ENCODE measurements around the gene TBR1. TPM values are rescaled to one million over a fixed set of nuclear protein-coding genes. Genes with fewer than 3 reads are reported as not detected.

Gene TBR1
- not detected for total RNA-seq
- polyA plus RNA-seq: not detected

GRCh38 chr2:161415987-161416707 lies at the start of gene TBR1:
TBR1 (plus strand) TSS chr2:161416297; CDS start chr2:161416411, 114 bp downstream.
- Histone ChIP-seq H3K27me3 (ENCODE audit: insufficient read depth, low read length, poor library complexity, severe bottlenecking) (peaks cover 56% of the 10 kb centered on the region), H3K36me3 (ENCODE audit: insufficient read depth, low read length) (no peaks in the 10 kb centered on the region), H3K4me3 (ENCODE audit: low read length) (peak within 1 kb of the TSS; percentile 30), H3K4me1 (ENCODE audit: insufficient read depth, low read length) (peaks cover 27% of the 10 kb centered on the region), H3K27ac (ENCODE audit: low read depth, low read length) (no peak within 1 kb of the TSS), H3K9me3 (ENCODE audit: low read length) (no peaks in the 10 kb centered on the region)
- peaks cover 0 to 7% (median 5%) of the 10 kb centered on the region in 3 donors for H3K36me3 Mint-ChIP-seq
- H3K4me3 Mint-ChIP-seq: peak within 1 kb of the TSS; percentile 34 to 83 (median 69)
- peaks cover 0 to 4% (median 0%) of the 10 kb centered on the region in 5 donors for H3K9me3 Mint-ChIP-seq
- H3K4me1 Mint-ChIP-seq: peaks cover 36 to 55% (median 53%) of the 10 kb centered on the region in 3 donors
- POLR2A ChIA-PET: interaction anchor here (0.6 kb wide), 1 partner anchor 73 kb away, joined by 3 read pairs; no protein-coding TSS in a partner anchor
- no peak for DNase-seq
- CTCF ChIA-PET: interaction anchor here (1.2 kb wide), 1 partner anchor 17 kb away, joined by 4 read pairs; no protein-coding TSS in a partner anchor
- peak within 1 kb of the TSS in 3 of 8 donors; percentile 17 to 64 (median 33) for H3K27ac Mint-ChIP-seq
- H3K27me3 Mint-ChIP-seq: peaks cover 59 to 72% of the 10 kb centered on the region in 2 donors

- no peaks in the 10 kb centered on the region for H3K27me3 ChIP-seq (ENCODE audit: insufficient read depth, low read length, poor library complexity, severe bottlenecking)
- no peaks in the 10 kb centered on the region for H3K9me3 ChIP-seq (ENCODE audit: low read length)
- H3K4me3 Mint-ChIP-seq: no peak overlapping the region
- H3K27ac Mint-ChIP-seq: peak overlapping the region in 1 of 8 donors; percentile 19
- H3K27ac ChIP-seq (ENCODE audit: low read depth, low read length): no peak overlapping the region
- POLR2A ChIA-PET: no interaction called here
- no peak overlapping the region for H3K4me3 ChIP-seq (ENCODE audit: low read length)
- H3K27me3 Mint-ChIP-seq: no peaks in the 10 kb centered on the region
- peaks cover 9% of the 10 kb centered on the region for H3K36me3 ChIP-seq (ENCODE audit: insufficient read depth, low read length)
- no peaks in the 10 kb centered on the region for H3K4me1 ChIP-seq (ENCODE audit: insufficient read depth, low read length)
- CTCF ChIA-PET: no interaction called here
- peaks cover 5 to 10% (median 10%) of the 10 kb centered on the region in 3 donors for H3K4me1 Mint-ChIP-seq
- peaks cover 4 to 9% (median 4%) of the 10 kb centered on the region in 5 donors for H3K9me3 Mint-ChIP-seq
- H3K36me3 Mint-ChIP-seq: peaks cover 23 to 46% (median 29%) of the 10 kb centered on the region in 3 donors
- no peak for DNase-seq
These were observed 48.4 kb upstream of the TBR1 start for GRCh38 chr2:161367675-161368074.

- Histone ChIP-seq H3K27me3 (ENCODE audit: insufficient read depth, low read length, poor library complexity, severe bottlenecking) (no peaks in the 10 kb centered on the region), H3K4me3 (ENCODE audit: low read length) (no peak overlapping the region), H3K4me1 (ENCODE audit: insufficient read depth, low read length) (no peaks in the 10 kb centered on the region), H3K36me3 (ENCODE audit: insufficient read depth, low read length) (peaks cover 9% of the 10 kb centered on the region), H3K27ac (ENCODE audit: low read depth, low read length) (no peak overlapping the region), H3K9me3 (ENCODE audit: low read length) (no peaks in the 10 kb centered on the region)
- Mint-ChIP-seq H3K27me3 (no peaks in the 10 kb centered on the region), H3K9me3 (no peaks in the 10 kb centered on the region), H3K27ac (no peak overlapping the region), H3K4me3 (no peak overlapping the region), H3K36me3 (peaks cover 17 to 44% (median 20%) of the 10 kb centered on the region in 3 donors), H3K4me1 (peaks cover 5 to 10% (median 10%) of the 10 kb centered on the region in 3 donors)
- ChIA-PET CTCF (no interaction called here), POLR2A (no interaction called here)
- DNase-seq: no peak
These were observed 46.8 kb upstream of the TBR1 start for GRCh38 chr2:161369311-161369710.

GRCh38 chr2:161370981-161371380 lies 45.1 kb upstream of the TBR1 start:
- H3K9me3 Mint-ChIP-seq: no peaks in the 10 kb centered on the region
- Histone ChIP-seq H3K27me3 (ENCODE audit: insufficient read depth, low read length, poor library complexity, severe bottlenecking) (no peaks in the 10 kb centered on the region), H3K4me1 (ENCODE audit: insufficient read depth, low read length) (no peaks in the 10 kb centered on the region), H3K27ac (ENCODE audit: low read depth, low read length) (no peak overlapping the region), H3K9me3 (ENCODE audit: low read length) (no peaks in the 10 kb centered on the region), H3K4me3 (ENCODE audit: low read length) (no peak overlapping the region), H3K36me3 (ENCODE audit: insufficient read depth, low read length) (peaks cover 9% of the 10 kb centered on the region)
- DNase-seq: no peak
- peaks cover 17 to 47% (median 20%) of the 10 kb centered on the region in 3 donors for H3K36me3 Mint-ChIP-seq
- no peak overlapping the region for H3K27ac Mint-ChIP-seq
- H3K27me3 Mint-ChIP-seq: no peaks in the 10 kb centered on the region
- CTCF ChIA-PET: no interaction called here
- H3K4me3 Mint-ChIP-seq: no peak overlapping the region
- POLR2A ChIA-PET: no interaction called here
- H3K4me1 Mint-ChIP-seq: peaks cover 0 to 5% (median 2%) of the 10 kb centered on the region in 3 donors

- no peaks in the 10 kb centered on the region for H3K9me3 Mint-ChIP-seq
- H3K9me3 ChIP-seq (ENCODE audit: low read length): no peaks in the 10 kb centered on the region
- H3K36me3 ChIP-seq (ENCODE audit: insufficient read depth, low read length): peaks cover 9% of the 10 kb centered on the region
- H3K4me3 Mint-ChIP-seq: no peak overlapping the region
- H3K4me1 ChIP-seq (ENCODE audit: insufficient read depth, low read length): no peaks in the 10 kb centered on the region
- no peak for DNase-seq
- no peaks in the 10 kb centered on the region for H3K27me3 ChIP-seq (ENCODE audit: insufficient read depth, low read length, poor library complexity, severe bottlenecking)
- peaks cover 19 to 46% (median 20%) of the 10 kb centered on the region in 3 donors for H3K36me3 Mint-ChIP-seq
- H3K4me1 Mint-ChIP-seq: peaks cover 0 to under 1% (median 0%) of the 10 kb centered on the region in 3 donors
- CTCF ChIA-PET: no interaction called here
- no peak overlapping the region for H3K27ac ChIP-seq (ENCODE audit: low read depth, low read length)
- H3K27me3 Mint-ChIP-seq: no peaks in the 10 kb centered on the region
- no peak overlapping the region for H3K4me3 ChIP-seq (ENCODE audit: low read length)
- POLR2A ChIA-PET: no interaction called here
- H3K27ac Mint-ChIP-seq: no peak overlapping the region
These were observed 44.2 kb upstream of the TBR1 start for GRCh38 chr2:161371869-161372268.

GRCh38 chr2:161373942-161374341 lies 42.2 kb upstream of the TBR1 start:
- Histone ChIP-seq H3K27ac (ENCODE audit: low read depth, low read length) (no peak overlapping the region), H3K27me3 (ENCODE audit: insufficient read depth, low read length, poor library complexity, severe bottlenecking) (no peaks in the 10 kb centered on the region), H3K9me3 (ENCODE audit: low read length) (no peaks in the 10 kb centered on the region), H3K36me3 (ENCODE audit: insufficient read depth, low read length) (peaks cover 12% of the 10 kb centered on the region), H3K4me3 (ENCODE audit: low read length) (no peak overlapping the region), H3K4me1 (ENCODE audit: insufficient read depth, low read length) (no peaks in the 10 kb centered on the region)
- DNase-seq: no peak
- Mint-ChIP-seq H3K36me3 (peaks cover 14 to 37% (median 17%) of the 10 kb centered on the region in 3 donors), H3K27me3 (no peaks in the 10 kb centered on the region), H3K4me1 (no peaks in the 10 kb centered on the region), H3K4me3 (no peak overlapping the region), H3K9me3 (no peaks in the 10 kb centered on the region), H3K27ac (no peak overlapping the region)
- POLR2A ChIA-PET: no interaction called here
- CTCF ChIA-PET: no interaction called here

- no peaks in the 10 kb centered on the region for H3K9me3 ChIP-seq (ENCODE audit: low read length)
- peaks cover 12% of the 10 kb centered on the region for H3K36me3 ChIP-seq (ENCODE audit: insufficient read depth, low read length)
- H3K36me3 Mint-ChIP-seq: peaks cover 14 to 36% (median 14%) of the 10 kb centered on the region in 3 donors
- no peaks in the 10 kb centered on the region for H3K27me3 ChIP-seq (ENCODE audit: insufficient read depth, low read length, poor library complexity, severe bottlenecking)
- CTCF ChIA-PET: no interaction called here
- H3K27ac Mint-ChIP-seq: no peak overlapping the region
- H3K27ac ChIP-seq (ENCODE audit: low read depth, low read length): no peak overlapping the region
- no peaks in the 10 kb centered on the region for H3K4me1 ChIP-seq (ENCODE audit: insufficient read depth, low read length)
- no peak for DNase-seq
- no peaks in the 10 kb centered on the region for H3K4me1 Mint-ChIP-seq
- no peaks in the 10 kb centered on the region for H3K27me3 Mint-ChIP-seq
- POLR2A ChIA-PET: no interaction called here
- no peak overlapping the region for H3K4me3 Mint-ChIP-seq
- no peaks in the 10 kb centered on the region for H3K9me3 Mint-ChIP-seq
- H3K4me3 ChIP-seq (ENCODE audit: low read length): no peak overlapping the region
These were observed 41.7 kb upstream of the TBR1 start for GRCh38 chr2:161374446-161374845.

- no peaks in the 10 kb centered on the region for H3K27me3 Mint-ChIP-seq
- Histone ChIP-seq H3K36me3 (ENCODE audit: insufficient read depth, low read length) (peaks cover 4% of the 10 kb centered on the region), H3K9me3 (ENCODE audit: low read length) (no peaks in the 10 kb centered on the region), H3K27ac (ENCODE audit: low read depth, low read length) (no peak overlapping the region), H3K4me1 (ENCODE audit: insufficient read depth, low read length) (peaks cover 2% of the 10 kb centered on the region), H3K4me3 (ENCODE audit: low read length) (no peak overlapping the region), H3K27me3 (ENCODE audit: insufficient read depth, low read length, poor library complexity, severe bottlenecking) (no peaks in the 10 kb centered on the region)
- H3K4me3 Mint-ChIP-seq: no peak overlapping the region
- peaks cover 3 to 11% (median 9%) of the 10 kb centered on the region in 3 donors for H3K4me1 Mint-ChIP-seq
- no peak for DNase-seq
- ChIA-PET POLR2A (no interaction called here), CTCF (no interaction called here)
- no peaks in the 10 kb centered on the region for H3K9me3 Mint-ChIP-seq
- H3K36me3 Mint-ChIP-seq: peaks cover 0 to 18% (median 6%) of the 10 kb centered on the region in 3 donors
- H3K27ac Mint-ChIP-seq: no peak overlapping the region
These were observed 36.4 kb upstream of the TBR1 start for GRCh38 chr2:161379740-161380139.

All from CD8-positive, alpha-beta memory T cell (primary cell).